HG03439 (cell line): ENCODE data around the gene PTPRS.

ENCODE experiments used
- ATAC-seq: cut with Tn5 transposase; IDR thresholded peaks from one replicate; pipeline ENCODE4 v1.9.1; 2021; ENCODE audit warnings: mild to moderate bottlenecking, moderate library complexity; ENCODE audit not compliant: unreplicated experiment

Gene PTPRS

DNA sequence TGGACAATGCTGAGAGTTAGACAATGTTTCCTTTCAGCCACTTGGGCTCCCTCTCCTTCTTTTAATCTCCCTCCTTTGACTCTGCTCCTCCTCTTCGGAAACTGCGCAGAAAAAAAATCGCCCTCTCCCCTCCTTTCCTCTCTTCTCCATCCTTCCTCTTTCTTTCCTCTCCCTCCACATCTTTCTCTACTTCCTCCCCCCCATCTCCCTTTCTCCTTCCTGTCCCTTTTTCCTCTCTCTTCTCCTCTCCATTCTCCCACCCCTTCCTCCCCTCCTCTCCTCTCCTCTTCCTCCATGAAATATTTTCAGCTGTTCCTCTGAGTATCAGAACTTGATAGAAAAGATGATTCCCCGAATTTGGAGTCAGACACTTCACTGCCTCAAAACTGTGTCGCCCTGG, 15.1 kb upstream of the PTPRS start:
- no peak for ATAC-seq

DNA sequence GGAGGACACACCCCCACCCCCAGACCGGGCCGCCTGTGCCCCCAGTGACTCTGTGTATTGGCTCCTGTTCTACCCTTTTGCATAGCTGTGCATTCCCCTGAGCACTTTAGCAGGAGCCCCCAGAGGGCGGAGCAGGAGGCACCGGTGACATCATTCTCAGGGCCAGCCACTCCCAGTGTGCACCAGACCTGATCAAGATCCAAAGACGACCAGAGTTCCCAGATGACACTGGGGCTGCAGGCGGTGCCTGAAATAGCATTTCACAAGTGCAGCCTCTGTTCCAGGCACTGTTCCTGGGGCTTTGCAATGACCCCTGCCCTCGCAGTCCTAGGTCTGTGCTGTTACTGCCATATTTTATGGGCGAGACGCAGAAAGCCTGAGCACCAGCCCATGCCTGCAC, 14.5 kb upstream of the PTPRS start:
- ATAC-seq, result no peak

DNA sequence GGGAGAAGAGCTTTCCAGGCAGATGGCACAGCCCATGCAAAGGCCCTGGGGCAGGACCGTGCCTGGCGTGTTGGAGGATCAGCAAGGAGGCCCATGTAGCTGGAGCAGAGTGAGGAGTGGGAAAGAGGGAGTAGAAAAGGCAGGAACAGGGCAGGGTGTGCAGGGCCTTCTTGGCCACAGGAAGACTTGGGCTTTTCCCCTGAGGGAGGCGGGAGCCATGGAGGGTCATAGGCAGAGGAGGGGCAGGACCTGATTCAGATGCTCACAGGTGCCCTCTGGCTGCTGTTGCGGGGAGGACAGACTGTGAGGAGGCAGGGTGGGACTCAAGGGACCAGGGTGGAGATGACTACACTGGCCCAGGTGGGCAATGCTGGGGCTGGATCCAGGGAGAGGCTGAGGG, 13.8 kb upstream of the PTPRS start:
- no peak for ATAC-seq

DNA sequence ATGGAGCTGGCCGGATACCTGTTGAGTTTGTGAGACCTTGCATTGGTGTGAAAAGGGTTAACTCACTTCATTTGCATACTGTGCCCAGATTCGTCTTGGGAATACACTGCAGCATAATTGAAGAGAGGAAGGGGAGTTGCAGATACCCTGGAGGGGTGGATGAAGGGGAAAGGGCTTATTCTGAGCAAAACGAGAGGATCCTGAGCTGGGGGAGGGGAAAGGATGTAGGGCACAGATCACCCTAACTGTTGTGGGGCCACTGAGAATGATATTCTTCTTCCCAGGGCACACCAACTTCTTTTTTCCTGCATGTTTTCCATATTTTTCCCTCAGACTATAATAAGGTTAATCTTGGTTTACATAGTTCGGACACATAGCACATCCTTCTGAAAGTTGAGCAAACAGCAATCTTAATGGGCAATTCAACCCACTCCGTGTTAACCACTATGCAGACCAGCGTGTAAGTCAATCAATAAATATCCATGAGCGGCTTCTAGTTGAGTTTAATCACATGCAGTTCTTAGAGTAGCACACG, 11.7 kb upstream of the PTPRS start:
- no peak for ATAC-seq

DNA sequence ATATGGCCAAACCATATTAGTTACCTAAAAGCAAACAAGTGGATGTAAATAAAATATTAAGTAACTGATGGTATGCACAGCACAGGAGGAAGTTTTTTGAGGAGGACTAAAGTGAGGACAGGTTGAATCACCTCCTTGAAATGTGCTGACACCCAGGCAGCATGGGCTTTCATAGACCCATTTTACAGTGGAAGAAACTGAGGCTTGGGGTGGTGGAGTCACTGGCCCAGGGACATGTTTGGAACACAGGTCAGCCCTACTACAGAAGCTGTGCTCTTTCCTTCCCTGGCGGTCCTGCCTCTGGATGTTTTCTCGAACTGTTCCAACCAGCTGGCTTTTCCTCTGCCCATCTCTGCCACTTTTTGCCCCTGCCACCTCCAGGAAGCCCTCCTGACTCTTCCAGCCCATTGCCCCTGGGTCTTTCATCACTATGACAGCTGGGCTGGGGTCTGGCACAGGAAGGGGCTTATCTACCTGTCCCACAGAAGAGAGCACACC, 11.2 kb upstream of the PTPRS start:
- ATAC-seq, result no peak

DNA sequence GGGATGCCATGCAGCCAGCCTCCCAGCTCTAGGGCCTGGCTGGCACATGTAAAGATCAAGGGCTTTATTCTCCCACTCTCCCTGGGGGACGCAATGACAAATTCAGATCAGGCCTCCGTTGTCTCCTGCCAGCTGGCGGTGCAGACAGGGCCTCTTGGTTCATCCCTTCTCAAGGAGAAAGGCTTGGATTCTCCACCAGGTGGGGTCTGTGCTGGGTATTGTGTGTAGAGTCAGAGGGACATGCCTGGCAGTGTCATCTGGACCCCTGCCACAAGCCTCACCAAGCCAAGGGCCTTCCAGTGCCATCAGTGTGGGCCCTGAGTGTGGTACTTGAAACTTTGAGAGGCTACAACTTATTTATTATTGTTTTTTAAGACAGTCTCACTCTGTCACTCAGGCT, 8.4 kb upstream of the PTPRS start:
- ATAC-seq, result no peak

DNA sequence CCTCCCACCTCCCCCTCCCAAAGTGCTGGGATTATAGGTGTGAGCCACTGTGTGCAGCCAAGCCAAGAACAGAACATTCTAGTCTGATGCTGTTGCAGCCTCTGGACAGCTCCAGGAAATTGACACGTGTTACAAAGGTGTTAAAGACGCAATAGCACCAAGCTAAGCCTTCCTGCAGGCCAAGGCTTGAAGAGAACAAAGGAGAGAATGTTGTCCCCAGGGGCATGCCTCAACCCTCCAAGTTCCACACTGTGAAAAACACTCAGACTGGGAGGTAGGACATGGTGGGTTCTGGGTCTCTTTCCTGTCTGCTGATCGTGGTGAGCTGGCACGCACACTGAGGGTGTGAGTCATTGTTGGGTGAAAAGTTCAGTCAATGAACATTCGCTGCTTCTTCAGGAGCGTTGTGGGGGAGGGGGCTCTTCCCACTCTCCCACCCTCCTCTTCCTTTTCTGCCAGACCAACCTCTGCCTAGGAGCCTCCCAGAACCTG, 5.3 kb upstream of the PTPRS start:
- ATAC-seq, result no peak

DNA sequence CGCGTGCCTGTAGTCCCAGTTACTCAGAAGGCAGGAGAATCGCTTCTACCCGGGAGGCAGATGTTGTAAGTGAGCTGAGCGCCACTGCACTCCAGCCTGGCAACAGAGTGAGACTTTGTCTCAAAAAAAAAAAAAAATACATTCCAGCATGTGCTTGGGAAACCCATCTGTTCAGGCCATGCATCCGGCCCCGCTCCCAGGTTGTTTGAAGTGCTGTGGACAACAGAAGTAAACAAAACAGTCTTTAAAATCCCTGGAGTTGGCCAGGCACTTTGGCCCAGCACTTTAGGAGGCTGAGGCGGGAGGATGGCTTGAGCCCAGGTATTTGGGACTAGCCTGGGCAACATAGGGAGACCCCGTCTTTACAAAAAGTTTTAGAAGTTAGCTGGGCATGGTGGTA, 3.2 kb upstream of the PTPRS start:
- ATAC-seq, result no peak

DNA sequence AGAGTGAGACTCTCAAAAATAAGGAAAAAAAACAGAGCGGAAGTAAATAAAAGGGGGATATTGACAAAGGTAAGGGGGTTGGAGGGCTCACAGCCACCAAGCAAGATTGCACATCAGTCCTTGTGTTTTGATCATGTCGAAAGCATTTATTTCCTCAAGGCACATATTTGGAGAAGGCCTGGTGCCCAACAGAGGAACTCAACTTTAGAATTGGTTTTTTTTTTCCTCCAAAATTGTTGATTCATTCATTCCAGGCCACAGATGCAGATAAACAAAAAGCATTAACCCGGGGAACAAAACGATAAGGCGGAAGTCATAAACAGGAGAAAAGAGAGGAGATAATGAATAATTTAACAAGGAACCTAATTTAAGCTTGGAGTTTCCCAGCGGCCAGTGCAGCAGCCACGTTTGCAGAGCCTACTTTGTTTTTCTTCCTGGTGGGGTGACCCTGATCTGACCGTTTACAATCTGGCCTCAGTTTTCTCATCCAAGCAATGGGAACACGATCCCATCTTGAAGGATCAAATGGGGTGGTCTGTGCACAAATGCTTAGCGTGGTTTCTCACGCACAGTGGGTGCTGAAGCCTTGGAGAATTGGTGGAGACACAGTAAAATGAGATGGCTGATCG, 2.1 kb upstream of the PTPRS start:
- ATAC-seq, result no peak

DNA sequence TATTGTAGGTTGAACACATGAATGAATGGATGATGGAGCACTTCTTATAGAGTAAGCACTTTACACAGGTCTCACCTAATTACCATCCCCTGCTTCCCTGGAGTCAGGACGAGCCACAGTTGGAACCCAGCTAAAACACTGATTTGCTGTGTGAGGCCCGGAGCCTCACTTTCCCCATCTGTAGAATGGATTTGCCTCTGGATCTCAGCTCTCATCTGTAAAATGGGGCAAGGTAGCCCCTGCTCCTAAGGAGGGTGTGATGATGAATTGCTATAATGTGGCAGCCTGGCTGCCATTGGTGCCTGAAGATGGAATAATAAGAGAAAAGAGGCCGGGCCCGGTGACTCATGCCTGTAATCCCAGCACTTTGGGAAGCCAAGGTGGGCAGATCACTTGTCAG, 1.4 kb upstream of the PTPRS start:
- ATAC-seq, result no peak

DNA sequence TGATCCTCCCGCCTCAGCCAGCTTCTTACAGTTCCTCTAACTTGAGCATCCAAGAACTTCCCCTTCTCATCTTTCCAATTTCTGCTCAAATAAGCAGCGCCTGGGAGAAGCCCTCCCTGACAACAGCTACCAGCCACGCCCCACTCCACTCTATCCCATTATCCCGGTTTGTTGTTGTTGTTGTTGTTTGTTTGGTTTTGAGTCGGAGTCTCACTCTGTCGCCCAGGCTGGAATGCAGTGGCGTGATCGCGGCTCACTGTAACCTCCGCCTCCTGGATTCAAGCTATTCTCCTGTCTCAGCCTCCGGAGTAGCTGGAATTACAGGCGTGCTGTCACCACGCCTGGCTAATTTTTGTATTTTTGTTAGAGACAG, 822 bp upstream of the PTPRS start:
- ATAC-seq, result no peak

DNA sequence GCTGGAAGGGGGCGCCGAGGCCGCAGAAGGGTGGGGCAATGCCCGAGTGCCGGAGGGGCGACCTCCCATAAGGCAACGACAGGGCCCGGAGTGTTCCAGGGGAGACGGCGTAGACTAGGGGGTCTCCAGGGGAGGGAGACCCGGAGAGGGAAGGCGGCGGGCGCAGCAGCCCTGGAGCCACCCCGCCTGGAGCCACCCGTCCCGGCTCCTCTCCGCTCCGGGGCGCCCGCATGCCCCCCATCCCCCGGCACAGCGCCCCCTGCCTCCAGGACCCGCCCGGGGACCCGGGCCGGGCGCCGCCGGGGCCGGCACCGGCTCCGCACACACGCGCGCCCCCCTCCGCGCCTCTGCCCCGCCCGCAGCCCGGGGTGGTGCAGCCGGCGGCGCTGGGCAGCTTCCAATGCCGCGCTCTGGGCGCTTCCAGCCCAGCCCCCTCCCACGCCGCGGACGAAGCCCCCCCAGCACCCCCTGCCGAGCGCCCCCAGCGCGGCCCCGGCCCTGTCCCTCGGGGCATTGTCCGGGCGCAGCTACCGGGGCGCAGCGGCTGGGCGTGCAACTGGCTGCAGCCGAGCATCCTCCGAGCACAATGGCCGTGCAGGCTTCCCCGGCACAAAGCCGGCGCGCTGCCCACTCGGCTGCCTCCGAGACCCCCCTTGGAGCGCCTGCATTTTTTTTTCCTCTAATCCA, 519 bp downstream of the PTPRS start:
- ATAC-seq, result no peak

DNA sequence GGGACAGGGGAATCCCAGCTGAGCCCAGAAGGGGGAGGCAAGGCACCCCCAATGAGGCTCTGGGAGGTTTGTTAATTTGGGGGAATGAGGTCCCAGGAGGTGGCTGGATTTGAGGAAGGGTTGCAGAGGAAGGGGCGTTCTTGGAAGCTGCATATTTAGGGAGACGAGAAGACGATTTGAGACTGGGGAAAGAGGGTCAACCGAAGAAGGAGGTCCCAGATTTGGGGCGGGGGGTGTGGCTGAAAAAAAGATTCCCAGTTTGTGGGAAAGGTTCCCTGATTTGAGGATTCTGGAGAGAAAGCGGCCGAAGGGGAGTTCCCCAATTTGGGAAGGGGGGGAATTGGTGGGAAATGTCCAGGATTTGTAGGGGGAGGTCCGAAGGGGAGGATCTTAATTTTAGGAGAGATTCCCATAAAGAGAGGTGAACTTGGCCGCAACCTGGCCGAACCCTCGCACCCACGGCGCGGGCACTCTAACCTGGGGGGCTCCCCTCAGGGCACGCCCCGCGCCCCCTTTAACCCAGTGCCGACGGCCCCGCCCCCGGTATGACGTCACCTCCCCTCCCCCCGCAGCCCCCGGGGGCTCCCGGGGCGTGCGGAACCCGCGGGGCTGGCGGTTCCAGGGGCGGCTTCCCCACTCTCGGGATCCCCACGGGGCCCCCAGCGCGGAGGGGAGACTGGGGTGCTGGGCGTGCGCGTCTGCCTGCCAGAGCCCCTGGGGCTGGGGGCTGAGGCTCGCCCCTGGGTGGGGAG, 1.2 kb downstream of the PTPRS start:
- ATAC-seq, result no peak

DNA sequence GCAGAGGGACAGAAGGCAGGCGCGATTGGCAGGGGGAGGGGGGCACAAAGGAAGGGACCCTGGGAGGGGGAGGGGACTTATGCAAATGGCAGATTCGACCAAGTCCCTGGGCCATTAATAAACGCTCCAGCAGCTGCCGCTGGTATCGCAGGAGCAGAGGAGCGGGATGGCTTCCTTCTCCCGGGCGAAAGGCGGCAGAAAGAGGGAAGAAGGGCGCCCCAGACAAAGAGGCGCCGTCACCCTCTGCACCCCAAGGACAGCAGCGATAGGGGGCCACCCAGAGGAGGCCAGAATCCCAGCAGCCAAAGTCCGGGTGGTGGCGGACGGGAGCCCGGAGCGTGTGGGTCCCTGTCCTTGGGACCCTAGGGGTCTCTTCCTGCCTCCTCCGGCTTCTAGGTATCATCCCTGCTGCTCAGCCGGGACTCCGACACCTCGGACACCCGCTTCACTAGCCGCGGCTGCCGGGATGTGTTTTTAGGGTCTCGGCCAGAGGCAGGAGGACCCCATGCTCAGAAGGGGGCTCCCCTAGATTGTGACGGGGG, 1.9 kb downstream of the PTPRS start:
- ATAC-seq, result no peak

DNA sequence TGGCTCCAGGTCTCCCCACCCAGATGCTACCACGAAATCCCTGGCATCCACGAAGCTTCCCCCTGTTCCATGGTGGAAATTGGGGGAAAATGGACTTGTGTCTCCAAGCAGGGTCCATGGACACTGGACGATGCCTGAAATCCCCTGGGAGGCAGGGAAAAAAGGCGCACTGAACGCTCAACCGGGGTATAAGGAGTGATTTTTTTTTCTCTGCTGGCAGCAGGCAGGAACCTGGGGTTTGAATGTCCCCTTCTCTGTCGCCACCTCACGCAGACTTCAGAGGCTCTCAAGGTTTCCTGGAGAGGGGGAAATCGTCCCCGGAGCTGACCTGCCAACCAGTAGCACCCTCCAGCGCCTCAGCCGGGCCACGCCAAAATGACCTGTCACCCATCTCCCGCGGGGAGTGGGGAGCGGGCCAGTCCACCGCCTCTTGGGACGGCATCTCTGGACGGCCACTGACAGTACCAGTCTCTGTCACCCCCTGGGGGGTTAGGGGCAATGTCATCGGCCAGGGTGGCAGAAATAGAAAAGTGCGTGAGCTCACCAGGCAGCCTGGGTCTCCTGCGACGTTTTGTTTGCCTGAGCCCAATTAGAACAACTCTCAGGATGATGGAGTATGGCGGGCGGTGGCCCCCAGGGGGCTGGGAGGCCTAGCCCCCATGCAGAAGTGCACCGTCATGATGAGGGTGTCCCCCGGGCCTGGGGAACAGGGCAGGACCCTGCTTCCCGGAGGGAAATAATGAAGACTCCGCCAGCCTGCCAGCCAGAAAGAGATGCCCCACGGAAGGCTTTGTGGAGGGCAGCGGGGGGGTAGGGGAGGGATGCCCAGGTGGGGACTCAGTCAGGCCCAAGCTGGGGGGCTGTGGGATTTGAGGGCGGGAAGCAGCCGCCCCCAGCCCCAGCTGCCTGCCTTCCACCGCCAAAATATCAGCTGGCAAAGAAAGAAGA, 2.6 kb downstream of the PTPRS start:
- ATAC-seq, result no peak

DNA sequence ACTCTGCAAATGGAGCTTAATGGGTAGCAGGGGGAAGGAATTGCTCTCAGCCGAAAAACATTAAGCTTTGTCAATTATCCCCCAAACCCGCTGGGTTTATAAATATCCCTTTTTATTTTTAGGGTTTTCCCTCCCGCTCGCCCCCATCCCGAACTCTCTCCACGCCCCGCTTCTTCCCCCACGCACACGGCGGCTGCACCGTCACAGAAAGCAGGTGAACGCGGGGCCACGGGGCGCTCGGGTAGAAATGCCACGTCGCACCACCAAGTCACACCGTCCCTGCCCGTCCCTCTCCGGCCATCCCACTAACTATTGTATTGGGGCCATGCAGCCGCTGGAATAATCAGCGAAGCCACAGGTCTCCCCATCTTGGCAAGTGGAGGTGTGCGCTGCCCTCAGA, 3.5 kb downstream of the PTPRS start:
- no peak for ATAC-seq

DNA sequence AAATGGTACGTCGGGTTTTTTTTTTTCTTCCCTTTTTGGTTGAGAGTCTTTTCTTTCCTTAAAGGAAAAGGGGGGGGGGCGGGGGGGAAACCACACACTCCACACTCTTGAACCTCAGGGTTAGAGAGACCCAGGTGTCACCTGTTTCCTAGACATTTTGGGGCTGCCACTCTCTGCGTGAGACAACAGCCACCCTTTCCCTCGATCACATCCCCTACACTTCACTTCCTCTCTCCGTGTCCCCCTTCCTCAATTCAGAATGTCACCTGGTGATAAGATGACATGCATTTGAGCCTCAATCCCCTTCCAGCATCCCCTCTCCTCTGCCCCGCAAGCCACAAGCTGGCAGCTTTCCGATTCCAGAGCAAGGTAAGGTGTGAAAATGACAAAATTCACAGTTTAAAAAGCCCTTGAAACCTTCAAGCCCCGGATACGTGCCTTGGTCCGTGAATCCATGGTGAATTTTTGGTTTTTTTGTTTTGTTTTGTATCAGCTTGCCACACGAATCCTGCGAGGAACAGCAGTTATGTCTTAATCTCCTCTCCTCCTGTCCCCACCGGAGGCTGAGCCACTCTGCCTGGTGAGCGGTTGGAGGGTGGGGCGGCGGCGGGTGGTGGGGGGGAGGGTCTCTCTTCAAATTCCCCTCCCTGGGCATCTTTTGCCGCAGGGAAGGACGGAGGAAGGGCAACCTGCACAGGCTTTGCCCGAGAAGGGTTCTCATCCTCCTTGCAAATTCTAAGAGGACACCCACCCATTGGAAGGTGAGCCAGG, 4.2 kb downstream of the PTPRS start:
- ATAC-seq, result no peak

DNA sequence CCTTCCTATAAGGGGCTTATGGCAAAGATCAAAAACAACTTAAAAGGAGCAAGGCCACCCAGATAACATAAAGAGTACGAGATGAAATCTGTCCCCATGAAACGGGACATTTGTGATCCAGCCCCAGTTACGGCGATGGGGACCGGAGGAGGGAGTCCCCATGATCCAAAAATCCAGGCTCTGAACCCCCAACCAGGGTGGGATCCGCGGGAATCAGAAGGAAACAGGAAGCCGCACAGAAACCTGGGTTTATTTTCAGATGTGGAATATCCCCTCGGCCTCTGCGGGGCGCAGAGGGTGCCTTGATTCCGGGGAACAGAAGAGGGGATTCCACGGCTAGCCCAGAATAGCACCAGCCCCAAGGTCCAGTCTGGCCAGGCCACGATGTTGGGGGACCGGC, 5.0 kb downstream of the PTPRS start:
- no peak for ATAC-seq

DNA sequence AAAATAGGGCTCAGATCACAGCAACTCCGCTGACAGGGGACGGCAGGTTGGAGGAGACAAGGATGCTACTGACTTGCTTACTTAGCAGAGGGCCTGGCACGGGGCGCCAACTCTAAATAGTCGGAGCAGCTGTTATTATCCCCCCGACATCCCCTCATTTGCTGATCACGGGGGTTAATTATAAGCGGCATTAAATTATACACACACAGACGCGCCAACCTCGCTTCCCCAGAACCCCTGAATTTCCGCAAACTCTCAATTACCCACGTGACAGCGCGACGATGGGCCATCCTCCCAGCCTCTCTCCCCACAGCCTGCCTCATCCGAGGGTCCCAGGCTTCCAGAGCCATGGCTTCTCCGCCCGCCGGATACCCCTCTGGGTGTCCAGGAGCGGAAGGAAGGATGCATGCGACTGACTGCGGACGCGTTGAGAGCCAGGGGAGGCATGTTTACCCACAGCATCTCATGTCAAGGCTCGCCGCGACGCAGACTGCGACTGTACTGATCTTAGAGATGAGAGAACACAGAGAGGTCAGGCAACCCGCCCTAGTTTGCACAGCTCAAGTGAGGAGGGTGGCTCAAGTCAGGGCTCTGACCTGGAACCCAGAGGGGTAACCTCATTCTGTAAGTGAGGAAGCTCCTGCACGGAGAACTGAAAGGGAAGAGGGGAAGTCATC, 5.7 kb downstream of the PTPRS start:
- no peak for ATAC-seq
